AG04450 (cell line): ENCODE measurements around the gene PPM1N. TPM values are rescaled to one million over a fixed set of nuclear protein-coding genes. Genes with fewer than 3 reads are reported as not detected.

Source experiments
- CTCF ChIA-PET: fragments of 300-600, 350-600 bp; formaldehyde crosslinking; extraction: SDS; loops from one replicate; lab custom pipeline; 2022; ENCODE audit warnings: antibody characterized with exemption, inconsistent platforms; lab: Charles Lee
- POLR2A ChIA-PET: fragments of 350-600 bp; formaldehyde crosslinking; extraction: SDS; loops from one replicate; lab custom pipeline; 2021; ENCODE audit warnings: antibody characterized with exemption, inconsistent platforms; lab: Yijun Ruan, JAX
- DNase-seq: peaks from one replicate; pipeline ENCODE4 v3.0.0-alpha.2; 2011; ENCODE audit warnings: low read depth, low spot score
- H3K27ac ChIP-seq: one replicate; pipeline ENCODE4 v1.5.1; 2012; ENCODE audit warnings: low read depth, low read length, control low read depth
- H3K27me3 ChIP-seq: one replicate; pipeline ENCODE4 v1.6.0; 2012; ENCODE audit warnings: low read length; ENCODE audit not compliant: control insufficient read depth, insufficient read depth
- H3K4me3 ChIP-seq: 2 replicates; pipeline ENCODE4 v1.5.1; 2011; ENCODE audit warnings: mild to moderate bottlenecking, low read depth, low read length, control low read depth
- H3K9me3 ChIP-seq: 2 replicates; pipeline ENCODE4 v1.5.1; 2012; ENCODE audit warnings: low read length; ENCODE audit not compliant: control insufficient read depth, insufficient read depth
- CTCF ChIP-seq: IDR thresholded peaks from 2 replicates; pipeline ENCODE4 v1.5.1; 2011; ENCODE audit warnings: low read depth, low read length, control low read depth, inconsistent platforms
- polyA plus RNA-seq: library from polyadenylated mRNA; depleted of rRNA; stranded (reverse); fragments of >200 nt; gene quantifications from 2 replicates; pipeline ENCODE4 v1.2.3, GENCODE V29; 2011

Gene PPM1N
- polyA plus RNA-seq, 1 experiment = 1.5 TPM

- ChIA-PET POLR2A (interaction anchor here (0.6 kb wide), 1 partner anchor 96 kb away, joined by 7 read pairs; no protein-coding TSS in a partner anchor), CTCF (interaction anchor here (1.6 to 2.7 kb wide), 3 partner anchors 13 to 44 kb away, joined by 3 to 12 read pairs (median 8); no protein-coding TSS in a partner anchor)
- Histone ChIP-seq H3K27me3 (no peaks in the 10 kb centered on the region), H3K27ac (no peak overlapping the region), H3K4me3 (peak overlapping the region; percentile 44; the same call in 1 of the 2 replicates), H3K9me3 (no peaks in the 10 kb centered on the region; the same call in 1 of the 2 replicates)
- no peak for TF ChIP-seq CTCF
- no peak for DNase-seq
Measured at GRCh38 chr19:45471931-45472562, 26.2 kb upstream of the PPM1N start.

GRCh38 chr19:45472563-45473366 is 25.5 kb upstream of the PPM1N start:
- Histone ChIP-seq H3K9me3 (no peaks in the 10 kb centered on the region; the same call in 1 of the 2 replicates), H3K4me3 (peak overlapping the region; percentile 44), H3K27me3 (no peaks in the 10 kb centered on the region), H3K27ac (no peak overlapping the region)
- DNase-seq = no peak
- TF ChIP-seq CTCF = no peak
- ChIA-PET POLR2A (interaction anchor here (0.6 kb wide), 2 partner anchors 96 to 837 kb away, joined by 5 to 7 read pairs; no protein-coding TSS in a partner anchor), CTCF (interaction anchor here (1.6 to 2.7 kb wide), 3 partner anchors 13 to 45 kb away, joined by 3 to 12 read pairs (median 8); no protein-coding TSS in a partner anchor)

GRCh38 chr19:45473367-45473681 is 24.9 kb upstream of the PPM1N start:
- H3K4me3 ChIP-seq = no peak overlapping the region
- CTCF ChIA-PET = interaction anchor here (1.6 to 2.7 kb wide), 2 partner anchors 12 to 34 kb away, joined by 8 to 12 read pairs; no protein-coding TSS in a partner anchor
- no peak for DNase-seq
- H3K9me3 ChIP-seq = no peaks in the 10 kb centered on the region; the same call in 1 of the 2 replicates
- TF ChIP-seq CTCF = no peak
- H3K27ac ChIP-seq = no peak overlapping the region
- H3K27me3 ChIP-seq = no peaks in the 10 kb centered on the region
- POLR2A ChIA-PET = interaction anchor here (0.6 kb wide), 1 partner anchor 838 kb away, joined by 5 read pairs; no protein-coding TSS in a partner anchor

GRCh38 chr19:45473682-45474605 is 24.3 kb upstream of the PPM1N start:
- no peak for DNase-seq
- no peak overlapping the region for H3K27ac ChIP-seq
- ChIA-PET POLR2A (no interaction called here), CTCF (interaction anchor here (0.6 to 8.4 kb wide), 4 partner anchors 11 to 46 kb away, joined by 3 to 224 read pairs (median 10); no protein-coding TSS in a partner anchor)
- no peak for TF ChIP-seq CTCF
- no peaks in the 10 kb centered on the region; the same call in 1 of the 2 replicates for H3K9me3 ChIP-seq
- no peaks in the 10 kb centered on the region for H3K27me3 ChIP-seq
- no peak overlapping the region for H3K4me3 ChIP-seq
